Osteoblast (primary cell): ENCODE data around the gene SLC25A44. TPM values are rescaled to one million over a fixed set of nuclear protein-coding genes. Genes with fewer than 3 reads are reported as not detected.

Experiments used
- DNase-seq: peaks from one replicate; pipeline ENCODE4 v3.0.0; 2011; ENCODE audit warnings: low spot score, mixed read lengths; ENCODE audit not compliant: insufficient read length; ENCODE audit errors: missing footprints
- H2AFZ ChIP-seq: 2 replicates; pipeline ENCODE4 v1.6.0; 2011; ENCODE audit warnings: mild to moderate bottlenecking, low read length
- H3K27ac ChIP-seq: 2 replicates; pipeline ENCODE4 v1.5.1; 2011; ENCODE audit warnings: mild to moderate bottlenecking, low read depth, low read length, moderate library complexity
- H3K27me3 ChIP-seq: 2 replicates; pipeline ENCODE4 v1.6.0; 2012; ENCODE audit warnings: mild to moderate bottlenecking, control low read depth, inconsistent platforms, low read length, moderate library complexity; ENCODE audit not compliant: insufficient read depth
- H3K36me3 ChIP-seq: 2 replicates; pipeline ENCODE4 v1.5.1; 2011; ENCODE audit warnings: mild to moderate bottlenecking, low read length, control low read depth, moderate library complexity; ENCODE audit not compliant: insufficient read depth
- H3K4me1 ChIP-seq: 2 replicates; pipeline ENCODE4 v1.5.1; 2011; ENCODE audit warnings: mild to moderate bottlenecking, low read length, control low read depth, moderate library complexity; ENCODE audit not compliant: insufficient read depth
- H3K4me2 ChIP-seq: 2 replicates; pipeline ENCODE4 v1.6.0; 2011; ENCODE audit warnings: mild to moderate bottlenecking, low read length; ENCODE audit not compliant: insufficient read depth
- H3K4me3 ChIP-seq: fragments of 200-600 bp; sonication (generic); 3 replicates; pipeline ENCODE4 v1.5.1; 2012; ENCODE audit warnings: mild to moderate bottlenecking, low read length, inconsistent platforms; ENCODE audit not compliant: insufficient read depth
- H3K79me2 ChIP-seq: 2 replicates; pipeline ENCODE4 v1.6.0; 2012; ENCODE audit warnings: mild to moderate bottlenecking, low read length, control low read depth, inconsistent platforms; ENCODE audit not compliant: insufficient read depth
- H3K9me3 ChIP-seq: 2 replicates; pipeline ENCODE4 v1.5.1; 2011; ENCODE audit warnings: low read depth, low read length, control low read depth
- H4K20me1 ChIP-seq: 2 replicates; pipeline ENCODE4 v1.6.0; 2012; ENCODE audit warnings: mild to moderate bottlenecking, low read length, control low read depth; ENCODE audit not compliant: insufficient read depth
- total RNA-seq: library from RNA; depleted of rRNA; stranded (reverse); fragments of >200 nt; gene quantifications from 2 replicates; pipeline ENCODE4 v1.2.3, GENCODE V29; 2012
- TF ChIP-seq, protein P1 (sequence below): IDR thresholded peaks from 2 replicates; pipeline ENCODE4 v1.5.1; 2011; ENCODE audit warnings: mild to moderate bottlenecking, low read depth, low read length, moderate library complexity; ENCODE audit errors: extremely low read depth

Gene SLC25A44
- total RNA-seq, 1 donor = 15.2 TPM

DNA sequence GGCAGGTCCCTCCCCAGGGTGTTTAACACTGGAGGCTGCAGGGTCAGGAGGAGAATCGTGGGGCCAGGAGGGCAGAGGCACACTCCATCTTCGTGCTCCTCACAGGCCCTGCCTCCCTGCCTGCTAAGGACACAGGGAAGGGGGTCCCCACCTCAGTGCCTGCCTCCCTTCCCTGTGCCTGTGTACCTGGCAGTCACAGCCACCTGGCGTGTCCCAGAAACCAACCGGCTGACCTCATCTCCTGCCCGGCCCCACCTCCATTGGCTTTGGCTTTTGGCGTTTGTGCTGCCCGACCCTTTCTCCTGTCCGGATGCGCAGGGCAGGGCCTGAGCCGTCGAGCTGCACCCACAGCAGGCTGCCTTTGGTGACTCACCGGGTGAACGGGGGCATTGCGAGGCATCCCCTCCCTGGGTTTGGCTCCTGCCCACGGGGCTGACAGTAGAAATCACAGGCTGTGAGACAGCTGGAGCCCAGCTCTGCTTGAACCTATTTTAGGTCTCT, 47.5 kb downstream of the SLC25A44 start:
- peaks cover 27% of the 10 kb centered on the region for H3K4me1 ChIP-seq
- H3K27ac ChIP-seq = peak overlapping the region; percentile 49
- H4K20me1 ChIP-seq = no peaks in the 10 kb centered on the region
- peak overlapping the region; percentile 23 for H3K4me3 ChIP-seq
- TF ChIP-seq, protein P1, sequence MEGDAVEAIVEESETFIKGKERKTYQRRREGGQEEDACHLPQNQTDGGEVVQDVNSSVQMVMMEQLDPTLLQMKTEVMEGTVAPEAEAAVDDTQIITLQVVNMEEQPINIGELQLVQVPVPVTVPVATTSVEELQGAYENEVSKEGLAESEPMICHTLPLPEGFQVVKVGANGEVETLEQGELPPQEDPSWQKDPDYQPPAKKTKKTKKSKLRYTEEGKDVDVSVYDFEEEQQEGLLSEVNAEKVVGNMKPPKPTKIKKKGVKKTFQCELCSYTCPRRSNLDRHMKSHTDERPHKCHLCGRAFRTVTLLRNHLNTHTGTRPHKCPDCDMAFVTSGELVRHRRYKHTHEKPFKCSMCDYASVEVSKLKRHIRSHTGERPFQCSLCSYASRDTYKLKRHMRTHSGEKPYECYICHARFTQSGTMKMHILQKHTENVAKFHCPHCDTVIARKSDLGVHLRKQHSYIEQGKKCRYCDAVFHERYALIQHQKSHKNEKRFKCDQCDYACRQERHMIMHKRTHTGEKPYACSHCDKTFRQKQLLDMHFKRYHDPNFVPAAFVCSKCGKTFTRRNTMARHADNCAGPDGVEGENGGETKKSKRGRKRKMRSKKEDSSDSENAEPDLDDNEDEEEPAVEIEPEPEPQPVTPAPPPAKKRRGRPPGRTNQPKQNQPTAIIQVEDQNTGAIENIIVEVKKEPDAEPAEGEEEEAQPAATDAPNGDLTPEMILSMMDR = no peak
- peak; percentile 99 for DNase-seq
- peaks cover 9% of the 10 kb centered on the region for H3K36me3 ChIP-seq
- no peak overlapping the region for H2AFZ ChIP-seq
- no peaks in the 10 kb centered on the region for H3K79me2 ChIP-seq
- no peaks in the 10 kb centered on the region for H3K9me3 ChIP-seq
- peaks cover 16% of the 10 kb centered on the region for H3K27me3 ChIP-seq
- H3K4me2 ChIP-seq = peak overlapping the region; percentile 52

DNA sequence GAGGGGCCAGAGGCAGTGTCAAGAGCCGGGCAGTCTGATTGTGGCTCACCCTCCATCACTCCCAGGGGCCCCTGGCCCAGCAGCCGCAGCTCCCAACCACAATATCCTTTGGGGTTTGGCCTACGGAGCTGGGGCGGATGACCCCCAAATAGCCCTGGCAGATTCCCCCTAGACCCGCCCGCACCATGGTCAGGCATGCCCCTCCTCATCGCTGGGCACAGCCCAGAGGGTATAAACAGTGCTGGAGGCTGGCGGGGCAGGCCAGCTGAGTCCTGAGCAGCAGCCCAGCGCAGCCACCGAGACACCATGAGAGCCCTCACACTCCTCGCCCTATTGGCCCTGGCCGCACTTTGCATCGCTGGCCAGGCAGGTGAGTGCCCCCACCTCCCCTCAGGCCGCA, 48.0 kb downstream of the SLC25A44 start, which contains the start of gene BGLAP:
Gene BGLAP (plus strand): TSS at position 259 of the 400 bp plus-strand sequence. CDS start 48 bp downstream, at position 307.
- H3K36me3 ChIP-seq = peaks cover 3% of the 10 kb centered on the region
- H3K4me3 ChIP-seq = peak within 1 kb of the TSS; percentile 23
- H2AFZ ChIP-seq = no peak within 1 kb of the TSS
- peak within 1 kb of the TSS; percentile 49 for H3K27ac ChIP-seq
- H3K79me2 ChIP-seq = no peaks in the 10 kb centered on the region
- H3K27me3 ChIP-seq = peaks cover 19% of the 10 kb centered on the region
- no peaks in the 10 kb centered on the region for H3K9me3 ChIP-seq
- peak within 1 kb of the TSS; percentile 52 for H3K4me2 ChIP-seq
- H3K4me1 ChIP-seq = peaks cover 27% of the 10 kb centered on the region
- TF ChIP-seq, protein P1 = no peak
- H4K20me1 ChIP-seq = no peaks in the 10 kb centered on the region
- DNase-seq = peak; percentile 76

DNA sequence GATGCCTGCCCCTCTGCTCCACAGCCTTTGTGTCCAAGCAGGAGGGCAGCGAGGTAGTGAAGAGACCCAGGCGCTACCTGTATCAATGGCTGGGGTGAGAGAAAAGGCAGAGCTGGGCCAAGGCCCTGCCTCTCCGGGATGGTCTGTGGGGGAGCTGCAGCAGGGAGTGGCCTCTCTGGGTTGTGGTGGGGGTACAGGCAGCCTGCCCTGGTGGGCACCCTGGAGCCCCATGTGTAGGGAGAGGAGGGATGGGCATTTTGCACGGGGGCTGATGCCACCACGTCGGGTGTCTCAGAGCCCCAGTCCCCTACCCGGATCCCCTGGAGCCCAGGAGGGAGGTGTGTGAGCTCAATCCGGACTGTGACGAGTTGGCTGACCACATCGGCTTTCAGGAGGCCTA, 48.8 kb downstream of the SLC25A44 start:
- Histone ChIP-seq H3K4me3 (no peak overlapping the region), H3K4me1 (peaks cover 27% of the 10 kb centered on the region), H3K79me2 (no peaks in the 10 kb centered on the region), H3K27me3 (peaks cover 19% of the 10 kb centered on the region), H2AFZ (no peak overlapping the region), H3K9me3 (no peaks in the 10 kb centered on the region), H3K4me2 (peak overlapping the region; percentile 52), H3K36me3 (no peaks in the 10 kb centered on the region), H4K20me1 (no peaks in the 10 kb centered on the region), H3K27ac (no peak overlapping the region)
- TF ChIP-seq, protein P1 = no peak
- DNase-seq = no peak

DNA sequence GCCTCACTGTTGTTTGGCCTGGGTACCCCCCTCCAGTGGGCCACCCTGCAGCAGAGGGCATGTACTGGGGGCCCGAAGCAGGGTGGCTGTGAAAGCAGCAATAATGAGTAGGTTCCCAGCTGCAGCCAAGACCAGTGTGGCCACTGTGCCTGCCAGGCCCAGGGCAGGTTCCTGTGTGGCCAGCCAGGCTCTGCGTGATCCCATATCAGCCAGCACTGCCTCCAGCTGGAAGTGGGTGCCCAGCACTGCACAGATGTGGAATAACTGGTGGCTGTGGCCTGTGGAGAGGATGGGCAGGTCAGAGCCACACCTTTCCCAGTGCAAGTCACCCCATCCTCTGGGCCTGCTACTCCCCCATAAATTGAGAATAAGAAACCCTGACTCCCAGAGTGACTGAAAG, 50.2 kb downstream of the SLC25A44 start:
- Histone ChIP-seq H2AFZ (no peak overlapping the region), H3K4me3 (no peak overlapping the region), H3K79me2 (no peaks in the 10 kb centered on the region), H3K27ac (no peak overlapping the region), H3K4me2 (no peak overlapping the region), H3K9me3 (no peaks in the 10 kb centered on the region), H4K20me1 (no peaks in the 10 kb centered on the region), H3K4me1 (peaks cover 27% of the 10 kb centered on the region), H3K36me3 (no peaks in the 10 kb centered on the region), H3K27me3 (peaks cover 19% of the 10 kb centered on the region)
- TF ChIP-seq, protein P1 = no peak
- DNase-seq = no peak
